LoVo (cell line): ENCODE measurements around the gene RBX1.
"Not testable (repeated sequence)": the region's sequence is repeated elsewhere in the genome, so short reads cannot be mapped to it uniquely, and the experiment has no call there.

Experiments used
- DNase-seq: peaks from one replicate; pipeline ENCODE4 v3.0.0-alpha.2; 2016; ENCODE audit warnings: low spot score

The RBX1 gene

DNA sequence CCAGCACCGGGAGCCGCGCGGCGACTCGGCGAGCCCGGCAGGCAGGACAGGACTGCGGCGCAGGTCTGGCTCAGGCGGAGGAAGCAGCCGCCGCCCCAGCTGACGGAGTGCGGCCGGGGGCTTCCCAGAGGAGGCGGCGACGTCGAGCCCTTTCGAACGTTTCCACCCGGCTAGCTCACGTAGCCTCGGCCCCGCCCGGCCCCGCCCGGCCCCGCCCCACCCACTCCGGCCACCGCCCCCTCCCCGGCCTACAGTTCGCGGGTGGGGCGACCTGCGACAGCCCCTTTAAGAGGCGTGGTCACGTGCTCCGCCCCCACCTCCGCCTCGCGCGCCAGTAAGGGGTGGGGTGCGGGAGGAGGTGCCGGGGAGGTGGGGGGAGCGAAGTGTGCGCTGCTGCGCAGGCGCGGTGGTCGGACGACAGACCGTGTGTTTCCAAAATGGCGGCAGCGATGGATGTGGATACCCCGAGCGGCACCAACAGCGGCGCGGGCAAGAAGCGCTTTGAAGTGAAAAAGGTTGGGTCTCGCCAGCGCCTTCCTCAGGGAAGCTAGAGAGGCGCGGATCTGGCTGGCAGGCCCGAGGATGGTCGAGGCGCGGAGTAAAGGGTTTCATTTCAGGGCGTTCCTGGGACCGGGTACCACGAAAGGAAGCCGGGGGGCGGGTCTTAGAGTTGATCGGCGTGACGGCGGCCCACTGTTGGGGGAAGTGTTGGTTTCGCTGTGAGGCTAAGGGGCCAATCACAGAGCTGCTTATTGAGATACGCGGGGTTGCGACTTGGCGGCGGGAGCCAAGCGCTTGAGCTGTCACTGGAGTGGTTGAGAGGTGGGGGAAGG, at the start of gene RBX1:
TSS of gene RBX1 (plus strand) at position 417 of the 833 bp plus-strand sequence. CDS start at position 438, 21 bp downstream.
- peak; percentile 97 for DNase-seq

DNA sequence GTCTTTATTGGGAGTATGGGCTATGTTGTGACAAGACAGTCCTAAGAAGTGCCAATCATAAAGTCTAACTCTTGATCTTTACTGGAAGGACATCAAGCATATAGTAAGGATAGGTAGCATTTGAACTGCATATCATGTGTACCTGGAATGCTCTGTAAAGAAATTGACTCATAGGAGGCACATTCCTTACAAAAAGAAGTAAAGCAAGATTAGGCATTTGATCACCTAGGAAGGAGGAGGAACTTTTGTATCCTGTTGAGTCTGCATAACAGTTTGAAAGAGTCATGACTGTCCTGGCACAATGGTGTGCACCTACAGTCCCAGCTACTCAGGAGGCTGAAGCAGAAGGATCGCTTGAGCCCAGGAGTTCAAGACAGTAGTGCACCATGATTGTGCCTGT, 47.1 kb upstream of the RBX1 start:
- DNase-seq = no peak

DNA sequence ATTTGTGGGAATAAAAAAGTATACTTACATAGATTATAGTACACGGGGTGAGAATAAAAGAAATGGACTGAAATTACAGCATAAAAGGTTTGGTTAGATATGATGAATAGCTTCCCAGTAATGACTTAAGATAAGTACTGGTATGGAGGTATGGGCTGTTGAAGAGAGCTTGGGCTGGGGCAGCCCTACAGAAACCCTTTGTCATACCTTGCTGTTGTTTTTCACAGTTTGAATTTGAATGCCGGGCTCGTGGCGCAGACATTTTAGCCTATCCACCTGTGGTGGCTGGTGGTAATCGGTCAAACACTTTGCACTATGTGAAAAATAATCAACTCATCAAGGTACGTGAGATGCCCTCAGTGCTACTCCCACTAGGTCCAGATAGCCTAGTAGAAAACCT, 42.3 kb upstream of the RBX1 start:
- DNase-seq = no peak

DNA sequence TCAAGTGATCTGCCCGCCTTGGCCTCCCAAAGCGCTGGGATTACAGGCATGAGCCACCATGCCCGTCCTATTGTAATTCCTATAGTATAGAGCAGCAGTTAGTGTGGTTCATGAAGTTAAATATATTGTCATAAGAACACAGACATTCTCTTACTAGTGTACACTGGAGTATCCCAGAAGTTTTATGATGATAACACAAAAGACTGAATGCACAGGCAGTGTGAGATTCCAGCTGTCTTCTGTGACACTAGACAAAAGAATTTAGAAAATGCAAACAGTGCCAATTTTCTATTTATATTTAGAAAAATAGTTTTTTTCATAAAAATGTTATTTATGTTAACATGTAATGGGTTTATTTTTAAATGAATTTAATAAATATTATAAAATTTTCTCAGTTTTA, 39.4 kb upstream of the RBX1 start:
- DNase-seq = no peak

- not testable (repeated sequence) for DNase-seq
Measured at GRCh38 chr22:40912987-40913386, 38.2 kb upstream of the RBX1 start.

GRCh38 chr22:40919446-40919845, 31.7 kb upstream of the RBX1 start:
- no peak for DNase-seq

- no peak for DNase-seq
Measured at GRCh38 chr22:40920526-40920925, 30.7 kb upstream of the RBX1 start.

DNA sequence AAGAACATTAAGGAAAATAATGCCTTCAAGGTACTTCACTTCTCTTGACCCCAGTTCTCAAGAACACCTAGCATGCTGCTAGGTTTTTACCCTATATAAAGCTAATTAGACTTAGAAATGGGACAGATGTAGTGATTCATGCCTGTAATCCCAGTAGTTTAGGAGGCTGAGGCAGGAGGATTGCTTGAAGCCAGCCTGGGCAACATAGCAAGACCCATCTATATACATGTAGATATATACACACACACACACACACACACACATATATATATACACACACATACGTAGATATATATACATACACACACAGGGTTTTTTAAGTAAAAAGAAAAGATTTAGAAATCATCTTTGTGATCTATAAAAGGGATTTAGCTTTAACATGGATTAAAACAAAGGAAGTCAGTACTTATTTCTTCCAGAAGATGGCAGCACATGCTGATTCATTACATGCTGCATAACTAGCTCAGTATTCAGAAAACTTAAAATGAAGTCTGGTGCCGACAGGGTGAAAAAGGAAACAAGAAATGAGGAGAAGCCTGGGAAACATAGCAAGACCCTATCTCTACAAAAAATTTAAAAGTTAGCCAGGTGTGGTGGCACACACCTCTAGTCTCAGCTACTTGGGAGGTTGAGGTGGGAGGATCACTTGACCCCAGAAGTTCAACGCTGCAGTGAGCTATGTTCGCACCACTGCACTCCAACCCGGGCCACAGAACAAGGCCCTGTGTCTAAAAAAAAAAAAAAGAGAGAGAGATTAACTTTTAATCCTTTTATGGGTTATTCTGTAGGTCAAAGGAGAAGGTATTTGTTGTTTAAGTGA, 28.5 kb upstream of the RBX1 start:
- peak; percentile 48 for DNase-seq

DNA sequence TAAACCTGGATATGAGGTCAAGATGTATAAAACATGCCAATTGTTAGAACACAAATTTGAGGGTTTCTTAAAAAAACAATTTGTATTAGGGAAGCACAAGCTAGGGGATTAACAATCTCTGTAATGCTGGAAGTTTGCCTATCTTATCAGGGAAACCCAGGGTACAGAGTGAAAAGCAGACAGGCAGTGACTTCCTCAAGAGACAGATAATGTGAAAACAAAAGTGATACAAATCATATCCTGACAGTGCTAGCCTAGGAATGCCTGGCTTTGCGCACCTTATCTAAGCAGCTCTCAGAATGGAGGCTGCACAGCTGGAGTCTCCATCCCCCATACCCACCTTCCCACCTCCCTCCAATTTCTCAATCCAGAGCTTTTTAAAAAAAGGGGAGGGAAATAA, 22.5 kb upstream of the RBX1 start:
- DNase-seq = no peak

- no peak for DNase-seq
Measured at GRCh38 chr22:40932396-40932795, 18.8 kb upstream of the RBX1 start.

- DNase-seq = no peak
Measured at GRCh38 chr22:40939202-40939601, 12.0 kb upstream of the RBX1 start.

DNA sequence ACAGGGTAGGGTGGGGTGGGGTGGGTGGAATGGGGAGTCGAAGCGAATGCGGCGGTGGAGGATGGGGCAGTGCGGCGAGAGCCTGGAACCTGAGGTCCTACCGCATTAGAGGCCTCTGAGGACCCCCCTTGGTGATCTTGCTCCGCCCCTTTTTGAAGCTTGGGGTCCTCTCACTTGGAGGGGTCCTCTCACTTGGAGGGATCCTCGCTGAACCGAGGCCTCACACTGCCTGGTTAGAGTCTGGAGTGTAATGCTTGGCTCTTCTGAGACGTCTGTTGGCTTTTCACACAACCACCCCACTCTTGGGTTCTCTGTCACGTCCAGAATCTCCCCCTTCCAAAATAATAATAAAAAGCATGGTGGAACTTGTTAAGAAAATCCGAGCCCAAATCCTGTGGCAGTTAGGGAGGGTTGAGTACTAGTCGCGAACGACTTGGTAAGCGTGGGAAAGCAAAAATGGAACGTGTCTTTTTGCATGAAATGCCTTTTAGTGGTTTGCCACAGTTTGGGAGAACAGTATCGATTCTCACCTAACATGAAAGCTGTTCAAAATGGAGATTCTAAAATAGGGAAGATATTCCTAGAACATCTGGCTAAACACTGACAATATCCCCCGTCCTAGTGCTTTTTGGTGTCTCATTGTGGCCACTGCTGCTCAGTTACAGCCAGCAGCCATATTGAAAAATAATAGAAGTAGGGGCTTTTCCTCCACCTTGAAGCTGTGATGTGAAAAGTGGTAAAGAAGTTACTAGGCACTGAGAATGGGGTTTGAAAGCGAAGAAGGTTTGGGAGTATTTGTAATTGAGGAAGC, 822 bp downstream of the RBX1 start:
- DNase-seq = no peak

DNA sequence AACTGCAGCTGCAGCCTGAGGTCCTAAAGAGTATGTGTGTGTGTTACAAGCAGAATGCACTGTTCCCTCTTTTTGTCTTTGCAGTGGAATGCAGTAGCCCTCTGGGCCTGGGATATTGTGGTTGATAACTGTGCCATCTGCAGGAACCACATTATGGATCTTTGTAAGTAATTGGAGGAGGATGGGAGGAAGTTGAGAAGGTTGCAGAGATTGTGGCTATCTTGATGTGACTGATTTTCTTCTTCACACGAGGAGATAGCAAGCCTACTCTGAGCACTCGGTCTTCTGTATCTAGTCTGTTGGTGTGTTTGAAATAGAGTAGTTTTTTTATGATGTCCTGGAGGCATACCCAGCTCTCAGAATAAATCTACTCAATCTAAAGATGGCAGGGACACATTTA, 2.3 kb downstream of the RBX1 start:
- no peak for DNase-seq

GRCh38 chr22:40954113-40954512, 2.9 kb downstream of the RBX1 start:
- DNase-seq = no peak

DNA sequence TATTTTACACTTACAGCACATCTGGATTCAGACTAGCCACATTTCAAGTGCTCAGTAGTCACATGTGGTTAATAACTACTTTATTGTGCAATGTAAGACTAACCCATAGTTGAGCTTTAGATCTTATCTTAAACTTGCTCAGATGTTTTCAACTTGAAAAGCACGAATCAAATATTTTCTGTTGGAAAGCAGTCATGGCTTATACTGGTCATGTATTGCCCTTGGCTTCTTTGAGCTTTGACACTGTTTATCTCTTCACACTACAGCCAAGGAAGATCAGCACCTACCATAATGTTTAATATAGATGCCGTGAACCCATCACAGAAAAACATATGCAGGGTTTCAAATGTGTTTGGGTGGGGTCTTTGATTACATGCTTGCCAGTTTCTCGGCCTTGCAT, 4.4 kb downstream of the RBX1 start:
- DNase-seq = no peak

GRCh38 chr22:40957601-40958000, 6.4 kb downstream of the RBX1 start:
- no peak for DNase-seq

- DNase-seq = no peak
Measured at GRCh38 chr22:40958299-40958698, 7.1 kb downstream of the RBX1 start.

- DNase-seq = no peak
Measured at GRCh38 chr22:40960145-40960544, 9.0 kb downstream of the RBX1 start.

GRCh38 chr22:40965936-40966725, 15.0 kb downstream of the RBX1 start:
- no peak for DNase-seq

- no peak for DNase-seq
Measured at GRCh38 chr22:40966726-40967085, 15.5 kb downstream of the RBX1 start.

GRCh38 chr22:40967111-40967760, 16.1 kb downstream of the RBX1 start:
- no peak for DNase-seq
